ENCODE measurements around the gene CATSPERE.

DNA sequence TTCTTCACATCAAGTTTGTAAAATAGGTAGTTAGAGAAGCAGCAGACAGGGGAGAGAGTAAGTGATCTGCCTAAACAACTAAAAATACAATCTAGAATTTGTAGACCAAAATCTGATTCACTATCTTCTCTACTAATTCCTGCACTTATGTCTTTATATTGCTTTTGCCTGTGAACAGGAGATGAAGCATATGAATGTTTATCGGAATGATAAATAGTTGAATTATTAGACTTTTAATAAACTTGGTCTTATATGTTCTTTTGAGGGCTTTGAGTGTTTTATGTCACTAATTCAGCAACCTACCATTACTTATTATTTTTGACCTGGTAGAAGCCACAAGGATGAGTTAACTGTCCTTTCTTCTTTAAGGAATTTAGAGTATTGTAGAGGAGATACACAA lies 194.1 kb downstream of the CATSPERE start:
- TF ChIP-seq, protein P1, sequence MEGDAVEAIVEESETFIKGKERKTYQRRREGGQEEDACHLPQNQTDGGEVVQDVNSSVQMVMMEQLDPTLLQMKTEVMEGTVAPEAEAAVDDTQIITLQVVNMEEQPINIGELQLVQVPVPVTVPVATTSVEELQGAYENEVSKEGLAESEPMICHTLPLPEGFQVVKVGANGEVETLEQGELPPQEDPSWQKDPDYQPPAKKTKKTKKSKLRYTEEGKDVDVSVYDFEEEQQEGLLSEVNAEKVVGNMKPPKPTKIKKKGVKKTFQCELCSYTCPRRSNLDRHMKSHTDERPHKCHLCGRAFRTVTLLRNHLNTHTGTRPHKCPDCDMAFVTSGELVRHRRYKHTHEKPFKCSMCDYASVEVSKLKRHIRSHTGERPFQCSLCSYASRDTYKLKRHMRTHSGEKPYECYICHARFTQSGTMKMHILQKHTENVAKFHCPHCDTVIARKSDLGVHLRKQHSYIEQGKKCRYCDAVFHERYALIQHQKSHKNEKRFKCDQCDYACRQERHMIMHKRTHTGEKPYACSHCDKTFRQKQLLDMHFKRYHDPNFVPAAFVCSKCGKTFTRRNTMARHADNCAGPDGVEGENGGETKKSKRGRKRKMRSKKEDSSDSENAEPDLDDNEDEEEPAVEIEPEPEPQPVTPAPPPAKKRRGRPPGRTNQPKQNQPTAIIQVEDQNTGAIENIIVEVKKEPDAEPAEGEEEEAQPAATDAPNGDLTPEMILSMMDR (IDR thresholded peaks at IDR 0.05), result no peak
- no peak for TF ChIP-seq POLR2A (IDR thresholded peaks at IDR 0.05)
